T47D (cell line): Measurements from ENCODE around the gene CBY1.

Experiments
- DNase-seq, 2 experiments: peaks; one replicate each; pipeline versions ENCODE4 v3.0.0 to v3.0.0-alpha.2; 2011 to 2012; ENCODE audit warnings: low read depth in 1 of 2, low spot score in 1 of 2
- JUND ChIP-seq: IDR thresholded peaks from 2 replicates; pipeline ENCODE4 v1.6.1; 2012; ENCODE audit warnings: low read depth
- in situ Hi-C: cut with HindIII; loops from 2 replicates; pipeline ENCODE4 v1.10.0; 2016; ENCODE audit warnings: low sequenced_read_pairs, low pct_unique_long_range_greater_than_20kb

The CBY1 gene

GRCh38 chr22:38709306-38709705 is 52.9 kb downstream of the CBY1 start:
- in situ Hi-C loops = no loop called here
- no peak for TF ChIP-seq JUND
- DNase-seq = no peak

- no peak for DNase-seq
- in situ Hi-C loops = no loop called here
- no peak for TF ChIP-seq JUND
These were observed 53.9 kb downstream of the CBY1 start for GRCh38 chr22:38710351-38710750.

- no peak for DNase-seq
- no peak for TF ChIP-seq JUND
- in situ Hi-C loops = no loop called here
These were observed 54.4 kb downstream of the CBY1 start for GRCh38 chr22:38710866-38711265.

- DNase-seq = no peak
- TF ChIP-seq JUND = no peak
- in situ Hi-C loops = no loop called here
These were observed 56.2 kb downstream of the CBY1 start for GRCh38 chr22:38712486-38713207.

- in situ Hi-C loops = no loop called here
- no peak for TF ChIP-seq JUND
- DNase-seq = no peak
These were observed 57.5 kb downstream of the CBY1 start for GRCh38 chr22:38713921-38714320.

GRCh38 chr22:38715176-38715764 is 58.8 kb downstream of the CBY1 start:
- DNase-seq = no peak
- in situ Hi-C loops = no loop called here
- no peak for TF ChIP-seq JUND

GRCh38 chr22:38715852-38716251 is 59.4 kb downstream of the CBY1 start:
- DNase-seq = no peak
- in situ Hi-C loops = no loop called here
- TF ChIP-seq JUND = no peak

- DNase-seq = no peak
- in situ Hi-C loops = no loop called here
- TF ChIP-seq JUND = no peak
These were observed 59.8 kb downstream of the CBY1 start for GRCh38 chr22:38716271-38716670.

- no peak for TF ChIP-seq JUND
- DNase-seq = no peak
- in situ Hi-C loops = no loop called here
These were observed 60.4 kb downstream of the CBY1 start for GRCh38 chr22:38716826-38717225.

GRCh38 chr22:38717244-38717643 is 60.8 kb downstream of the CBY1 start:
- TF ChIP-seq JUND = no peak
- in situ Hi-C loops = no loop called here
- DNase-seq = no peak

- in situ Hi-C loops = no loop called here
- DNase-seq = peak in 1 of 2 experiments; percentile 68
- no peak for TF ChIP-seq JUND
These were observed 62.0 kb downstream of the CBY1 start for GRCh38 chr22:38718414-38718813.

GRCh38 chr22:38719196-38719595 is 62.8 kb downstream of the CBY1 start:
- DNase-seq = no peak
- in situ Hi-C loops = no loop called here
- TF ChIP-seq JUND = no peak

- no peak for TF ChIP-seq JUND
- in situ Hi-C loops = no loop called here
- DNase-seq = no peak
These were observed 63.9 kb downstream of the CBY1 start for GRCh38 chr22:38720350-38720749.

GRCh38 chr22:38721551-38721950 is 65.1 kb downstream of the CBY1 start:
- in situ Hi-C loops = no loop called here
- DNase-seq = no peak
- no peak for TF ChIP-seq JUND
